ENCODE results near the gene CTAG1B. TPM values are rescaled to one million over a fixed set of nuclear protein-coding genes. Genes with fewer than 3 reads are reported as not detected.
"Not testable (repeated sequence)": the region's sequence is repeated elsewhere in the genome, so short reads cannot be mapped to it uniquely, and the experiment has no call there.

The CTAG1B gene
- total and polyA plus RNA-seq, 2 experiments from 2014 or later: not detected

- H3K4me3 Mint-ChIP-seq; H3K36me3 Mint-ChIP-seq (ENCODE audit: low read depth); H3K27me3 Mint-ChIP-seq (ENCODE audit: insufficient read depth, low read depth, poor library complexity); H3K9me2 ChIP-seq (ENCODE audit: insufficient read depth); H3K27me3 ChIP-seq (ENCODE audit: insufficient read depth); H3K36me3 ChIP-seq (ENCODE audit: insufficient read depth); H3K9me3 Mint-ChIP-seq; DNase-seq (ENCODE audit: low spot score); H3K4me1 Mint-ChIP-seq; H3F3A ChIP-seq (replicated peaks; ENCODE audit: low read depth); H4K20me1 ChIP-seq (replicated peaks; ENCODE audit: insufficient read depth); H3K27ac Mint-ChIP-seq; H3K27ac ChIP-seq (ENCODE audit: low read depth); H2AFZ ChIP-seq; H3K4me2 ChIP-seq; H3K4me1 ChIP-seq (ENCODE audit: insufficient read depth); H3K79me2 ChIP-seq (replicated peaks; ENCODE audit: insufficient read depth); H3K4me3 ChIP-seq: not testable (repeated sequence)
- ATAC-seq: peak; percentile 60
Measured at GRCh38 chrX:154620767-154621414, 1.8 kb upstream of the CTAG1B start.

- H3K9me3 Mint-ChIP-seq; H3F3A ChIP-seq (replicated peaks; ENCODE audit: low read depth); H3K9me2 ChIP-seq (ENCODE audit: insufficient read depth); H3K79me2 ChIP-seq (replicated peaks; ENCODE audit: insufficient read depth); H2AFZ ChIP-seq; H3K4me3 ChIP-seq; H4K20me1 ChIP-seq (replicated peaks; ENCODE audit: insufficient read depth); H3K27ac Mint-ChIP-seq; H3K27me3 Mint-ChIP-seq (ENCODE audit: insufficient read depth, low read depth, poor library complexity); H3K36me3 ChIP-seq (ENCODE audit: insufficient read depth); H3K36me3 Mint-ChIP-seq (ENCODE audit: low read depth); H3K27me3 ChIP-seq (ENCODE audit: insufficient read depth); DNase-seq (ENCODE audit: low spot score); H3K4me1 ChIP-seq (ENCODE audit: insufficient read depth); H3K27ac ChIP-seq (ENCODE audit: low read depth); H3K4me2 ChIP-seq; H3K4me3 Mint-ChIP-seq: not testable (repeated sequence)
- peaks cover 12% of the 10 kb centered on the region for H3K4me1 Mint-ChIP-seq
- peak; percentile 47 for ATAC-seq
Measured at GRCh38 chrX:154613586-154613985, 5.5 kb downstream of the CTAG1B start.

GRCh38 chrX:154611146-154611545, 7.9 kb downstream of the CTAG1B start:
- not testable (repeated sequence) for H3K36me3 Mint-ChIP-seq (ENCODE audit: low read depth); H3K4me2 ChIP-seq; H3K9me2 ChIP-seq (ENCODE audit: insufficient read depth); H3K4me3 ChIP-seq; H3K4me3 Mint-ChIP-seq; H3K4me1 ChIP-seq (ENCODE audit: insufficient read depth); H3K79me2 ChIP-seq (replicated peaks; ENCODE audit: insufficient read depth); ATAC-seq; H3F3A ChIP-seq (replicated peaks; ENCODE audit: low read depth); DNase-seq (ENCODE audit: low spot score); H4K20me1 ChIP-seq (replicated peaks; ENCODE audit: insufficient read depth); H3K36me3 ChIP-seq (ENCODE audit: insufficient read depth); H3K9me3 Mint-ChIP-seq; H3K27ac Mint-ChIP-seq; H3K27me3 ChIP-seq (ENCODE audit: insufficient read depth); H3K27ac ChIP-seq (ENCODE audit: low read depth); H2AFZ ChIP-seq; H3K27me3 Mint-ChIP-seq (ENCODE audit: insufficient read depth, low read depth, poor library complexity)
- peaks cover 24% of the 10 kb centered on the region for H3K4me1 Mint-ChIP-seq

GRCh38 chrX:154608823-154609222, 10.3 kb downstream of the CTAG1B start:
- not testable (repeated sequence) for H3K9me3 Mint-ChIP-seq; H4K20me1 ChIP-seq (replicated peaks; ENCODE audit: insufficient read depth); H3F3A ChIP-seq (replicated peaks; ENCODE audit: low read depth); H3K36me3 ChIP-seq (ENCODE audit: insufficient read depth); H3K27ac Mint-ChIP-seq; H3K27ac ChIP-seq (ENCODE audit: low read depth); DNase-seq (ENCODE audit: low spot score); H3K4me3 Mint-ChIP-seq; H3K9me2 ChIP-seq (ENCODE audit: insufficient read depth); H3K27me3 Mint-ChIP-seq (ENCODE audit: insufficient read depth, low read depth, poor library complexity); H3K4me3 ChIP-seq; H2AFZ ChIP-seq; H3K36me3 Mint-ChIP-seq (ENCODE audit: low read depth); H3K4me2 ChIP-seq; H3K4me1 ChIP-seq (ENCODE audit: insufficient read depth); H3K79me2 ChIP-seq (replicated peaks; ENCODE audit: insufficient read depth); H3K27me3 ChIP-seq (ENCODE audit: insufficient read depth); ATAC-seq
- peaks cover 29% of the 10 kb centered on the region for H3K4me1 Mint-ChIP-seq

GRCh38 chrX:154607976-154608375, 11.1 kb downstream of the CTAG1B start:
- H3K79me2 ChIP-seq (replicated peaks; ENCODE audit: insufficient read depth); H3K9me3 Mint-ChIP-seq; H3K36me3 Mint-ChIP-seq (ENCODE audit: low read depth); H4K20me1 ChIP-seq (replicated peaks; ENCODE audit: insufficient read depth); H3K27ac ChIP-seq (ENCODE audit: low read depth); H3K27ac Mint-ChIP-seq; H3K4me3 Mint-ChIP-seq; H3K4me1 ChIP-seq (ENCODE audit: insufficient read depth); H3K27me3 ChIP-seq (ENCODE audit: insufficient read depth); H3K36me3 ChIP-seq (ENCODE audit: insufficient read depth); H3K9me2 ChIP-seq (ENCODE audit: insufficient read depth); H3K4me2 ChIP-seq; H3F3A ChIP-seq (replicated peaks; ENCODE audit: low read depth); ATAC-seq; H3K27me3 Mint-ChIP-seq (ENCODE audit: insufficient read depth, low read depth, poor library complexity); DNase-seq (ENCODE audit: low spot score); H2AFZ ChIP-seq; H3K4me3 ChIP-seq: not testable (repeated sequence)
- H3K4me1 Mint-ChIP-seq: peaks cover 29% of the 10 kb centered on the region

Measured in GM23338 (cell line).